ENCODE data around the gene MTF1. TPM values are rescaled to one million over a fixed set of nuclear protein-coding genes. Genes with fewer than 3 reads are reported as not detected.

Gene MTF1
- total RNA-seq, 3 donors from 2014 or later, result 4.9 to 5.3 (median 5.0) TPM

DNA sequence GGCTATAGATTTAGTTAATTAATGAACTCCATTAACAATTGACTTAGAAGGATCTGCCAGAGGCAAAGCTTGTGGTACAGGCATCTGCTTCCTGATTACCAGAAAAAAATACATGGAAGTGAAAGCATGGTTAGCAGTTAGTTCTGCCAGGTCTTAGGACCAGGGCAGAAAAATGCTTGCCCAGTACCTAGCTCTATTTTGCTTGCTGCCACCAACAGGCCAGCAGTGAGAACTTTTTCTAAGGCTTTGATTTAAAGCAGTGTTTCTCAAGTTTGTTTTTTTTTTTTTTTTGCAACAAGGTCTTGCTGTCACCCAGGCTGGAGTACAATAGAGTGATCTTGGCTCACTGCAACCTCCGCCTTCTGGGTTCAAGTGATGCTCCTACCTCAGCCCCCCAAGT lies 16.4 kb upstream of the MTF1 start:
- no peaks in the 10 kb centered on the region for H3K27me3 ChIP-seq
- intact Hi-C loops (cut with DNase I; ENCODE audit: low total_unique reads), result no loop called here
- no peaks in the 10 kb centered on the region for H3K9me3 ChIP-seq
- no peak for DNase-seq (ENCODE audit: low spot score in 2 of 2)
- peak overlapping the region in 1 of 2 donors; percentile 10 for H3K27ac ChIP-seq
- no peaks in the 10 kb centered on the region for H3K4me1 ChIP-seq
- H3K4me3 ChIP-seq, result no peak overlapping the region
- TF ChIP-seq POLR2A (IDR thresholded peaks at IDR 0.05) (no peak), POLR2AphosphoS5 (IDR thresholded peaks at IDR 0.05) (no peak)
- TF ChIP-seq, protein P1, sequence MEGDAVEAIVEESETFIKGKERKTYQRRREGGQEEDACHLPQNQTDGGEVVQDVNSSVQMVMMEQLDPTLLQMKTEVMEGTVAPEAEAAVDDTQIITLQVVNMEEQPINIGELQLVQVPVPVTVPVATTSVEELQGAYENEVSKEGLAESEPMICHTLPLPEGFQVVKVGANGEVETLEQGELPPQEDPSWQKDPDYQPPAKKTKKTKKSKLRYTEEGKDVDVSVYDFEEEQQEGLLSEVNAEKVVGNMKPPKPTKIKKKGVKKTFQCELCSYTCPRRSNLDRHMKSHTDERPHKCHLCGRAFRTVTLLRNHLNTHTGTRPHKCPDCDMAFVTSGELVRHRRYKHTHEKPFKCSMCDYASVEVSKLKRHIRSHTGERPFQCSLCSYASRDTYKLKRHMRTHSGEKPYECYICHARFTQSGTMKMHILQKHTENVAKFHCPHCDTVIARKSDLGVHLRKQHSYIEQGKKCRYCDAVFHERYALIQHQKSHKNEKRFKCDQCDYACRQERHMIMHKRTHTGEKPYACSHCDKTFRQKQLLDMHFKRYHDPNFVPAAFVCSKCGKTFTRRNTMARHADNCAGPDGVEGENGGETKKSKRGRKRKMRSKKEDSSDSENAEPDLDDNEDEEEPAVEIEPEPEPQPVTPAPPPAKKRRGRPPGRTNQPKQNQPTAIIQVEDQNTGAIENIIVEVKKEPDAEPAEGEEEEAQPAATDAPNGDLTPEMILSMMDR (IDR thresholded peaks at IDR 0.05), result no peak
- no peaks in the 10 kb centered on the region for H3K36me3 ChIP-seq

- intact Hi-C loops (cut with DNase I; ENCODE audit: low total_unique reads), result no loop called here
- no peaks in the 10 kb centered on the region for H3K4me1 ChIP-seq
- no peaks in the 10 kb centered on the region for H3K36me3 ChIP-seq
- DNase-seq (ENCODE audit: low spot score in 2 of 2), result no peak
- H3K9me3 ChIP-seq, result no peaks in the 10 kb centered on the region
- H3K27ac ChIP-seq, result no peak overlapping the region
- no peaks in the 10 kb centered on the region for H3K27me3 ChIP-seq
- no peak for TF ChIP-seq POLR2A (IDR thresholded peaks at IDR 0.05)
- no peak for TF ChIP-seq POLR2AphosphoS5 (IDR thresholded peaks at IDR 0.05)
- TF ChIP-seq, protein P1 (IDR thresholded peaks at IDR 0.05), result no peak
- H3K4me3 ChIP-seq, result no peak overlapping the region
Observed at GRCh38 chr1:37872692-37873091, 13.3 kb upstream of the MTF1 start.

GRCh38 chr1:37868466-37868865 lies 9.1 kb upstream of the MTF1 start:
- intact Hi-C loops (cut with DNase I; ENCODE audit: low total_unique reads), result no loop called here
- no peak overlapping the region for H3K4me3 ChIP-seq
- H3K27me3 ChIP-seq, result no peaks in the 10 kb centered on the region
- H3K27ac ChIP-seq, result peak overlapping the region in 1 of 2 donors; percentile 14
- TF ChIP-seq, protein P1 (IDR thresholded peaks at IDR 0.05), result no peak
- no peak for TF ChIP-seq POLR2A (IDR thresholded peaks at IDR 0.05)
- TF ChIP-seq POLR2AphosphoS5 (IDR thresholded peaks at IDR 0.05), result no peak
- no peaks in the 10 kb centered on the region for H3K4me1 ChIP-seq
- no peaks in the 10 kb centered on the region for H3K36me3 ChIP-seq
- H3K9me3 ChIP-seq, result no peaks in the 10 kb centered on the region
- peak in 1 of 2 donors; percentile 47 for DNase-seq (ENCODE audit: low spot score in 2 of 2)

DNA sequence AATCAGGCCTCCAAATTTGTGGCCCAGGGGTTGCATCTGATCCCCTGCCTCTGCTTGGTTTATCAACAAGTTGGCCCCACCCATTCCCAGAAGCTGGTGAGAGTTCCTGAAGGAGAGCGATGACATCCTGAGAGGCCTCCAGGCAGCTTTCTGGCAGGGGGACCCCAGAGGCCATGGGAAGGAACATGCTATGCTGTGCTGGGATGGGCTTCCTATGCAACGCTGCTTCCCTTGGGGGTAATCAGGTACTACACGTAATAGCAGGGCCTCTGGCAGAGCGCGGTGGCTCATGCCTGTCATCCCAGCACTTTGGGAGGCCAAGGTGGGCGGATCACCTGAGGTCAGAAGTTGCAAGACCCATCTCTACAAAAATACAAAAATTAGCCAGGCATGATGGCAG lies 8.4 kb upstream of the MTF1 start:
- Histone ChIP-seq H3K9me3 (no peaks in the 10 kb centered on the region), H3K4me3 (no peak overlapping the region), H3K4me1 (no peaks in the 10 kb centered on the region), H3K27ac (peak overlapping the region; percentile 22 to 45), H3K36me3 (no peaks in the 10 kb centered on the region), H3K27me3 (no peaks in the 10 kb centered on the region)
- DNase-seq (ENCODE audit: low spot score in 2 of 2), result no peak
- intact Hi-C loops (cut with DNase I; ENCODE audit: low total_unique reads), result no loop called here
- TF ChIP-seq POLR2A (IDR thresholded peaks at IDR 0.05) (no peak), POLR2AphosphoS5 (IDR thresholded peaks at IDR 0.05) (no peak)
- TF ChIP-seq, protein P1 (IDR thresholded peaks at IDR 0.05), result no peak

DNA sequence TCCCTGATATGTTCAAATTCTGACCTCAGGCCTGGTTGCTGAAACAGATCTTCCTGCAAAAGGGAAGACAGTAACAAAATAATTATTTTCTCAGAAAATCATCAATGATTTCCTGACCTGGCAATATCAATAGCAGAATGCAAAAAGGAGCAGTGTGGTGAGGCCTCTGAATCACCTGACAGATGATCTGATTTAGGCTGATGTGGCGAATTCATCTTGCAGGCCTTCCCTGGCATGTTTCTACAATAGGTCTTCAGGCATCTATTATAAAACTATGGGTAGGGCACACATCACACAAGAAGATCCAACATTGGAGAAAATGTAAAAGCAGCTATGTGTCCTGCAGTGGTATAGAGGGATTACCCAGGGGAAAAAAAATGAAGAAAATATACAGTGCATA lies 7.1 kb upstream of the MTF1 start:
- Histone ChIP-seq H3K4me1 (no peaks in the 10 kb centered on the region), H3K27me3 (no peaks in the 10 kb centered on the region), H3K9me3 (no peaks in the 10 kb centered on the region), H3K4me3 (no peak overlapping the region), H3K36me3 (no peaks in the 10 kb centered on the region), H3K27ac (no peak overlapping the region)
- TF ChIP-seq, protein P1 (IDR thresholded peaks at IDR 0.05), result no peak
- TF ChIP-seq POLR2A (IDR thresholded peaks at IDR 0.05), result no peak
- no peak for TF ChIP-seq POLR2AphosphoS5 (IDR thresholded peaks at IDR 0.05)
- intact Hi-C loops (cut with DNase I; ENCODE audit: low total_unique reads), result no loop called here
- DNase-seq (ENCODE audit: low spot score in 2 of 2), result no peak

Data from breast epithelium (tissue), 4 donors.